ENCODE measurements around the gene CCL28. TPM values are rescaled to one million over a fixed set of nuclear protein-coding genes. Genes with fewer than 3 reads are reported as not detected.

Gene CCL28
- total RNA-seq, 2 donors from 2014 or later, result 0.30 to 1.3 TPM

DNA sequence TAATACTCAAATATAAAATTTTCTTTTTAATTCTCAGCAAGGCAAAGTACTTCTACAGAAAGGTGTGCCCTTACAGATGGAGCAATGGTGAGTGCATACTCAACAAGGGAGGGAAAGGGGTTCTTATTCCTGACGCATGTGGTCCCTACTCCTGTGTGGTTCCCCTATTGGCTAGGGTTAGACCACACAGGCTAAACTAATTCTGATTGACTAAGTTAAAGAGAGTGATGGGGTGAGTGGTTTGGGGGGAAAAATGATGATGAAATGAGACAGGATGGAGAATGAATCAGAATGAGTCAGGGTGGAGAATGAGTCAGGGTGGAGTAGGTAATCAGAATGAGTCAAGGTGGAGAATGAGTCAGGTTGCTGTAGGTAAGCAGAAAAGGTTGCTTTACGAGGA is 76.0 kb downstream of the CCL28 start:
- no peaks in the 10 kb centered on the region for H3K4me1 ChIP-seq
- H3K27me3 ChIP-seq, result no peaks in the 10 kb centered on the region
- peaks cover 0 to 13% of the 10 kb centered on the region in 2 donors for H3K9me3 ChIP-seq
- no peaks in the 10 kb centered on the region for H3K36me3 ChIP-seq
- no peak for DNase-seq (ENCODE audit: low spot score)
- no peak overlapping the region for H3K27ac ChIP-seq
- TF ChIP-seq, protein P1, sequence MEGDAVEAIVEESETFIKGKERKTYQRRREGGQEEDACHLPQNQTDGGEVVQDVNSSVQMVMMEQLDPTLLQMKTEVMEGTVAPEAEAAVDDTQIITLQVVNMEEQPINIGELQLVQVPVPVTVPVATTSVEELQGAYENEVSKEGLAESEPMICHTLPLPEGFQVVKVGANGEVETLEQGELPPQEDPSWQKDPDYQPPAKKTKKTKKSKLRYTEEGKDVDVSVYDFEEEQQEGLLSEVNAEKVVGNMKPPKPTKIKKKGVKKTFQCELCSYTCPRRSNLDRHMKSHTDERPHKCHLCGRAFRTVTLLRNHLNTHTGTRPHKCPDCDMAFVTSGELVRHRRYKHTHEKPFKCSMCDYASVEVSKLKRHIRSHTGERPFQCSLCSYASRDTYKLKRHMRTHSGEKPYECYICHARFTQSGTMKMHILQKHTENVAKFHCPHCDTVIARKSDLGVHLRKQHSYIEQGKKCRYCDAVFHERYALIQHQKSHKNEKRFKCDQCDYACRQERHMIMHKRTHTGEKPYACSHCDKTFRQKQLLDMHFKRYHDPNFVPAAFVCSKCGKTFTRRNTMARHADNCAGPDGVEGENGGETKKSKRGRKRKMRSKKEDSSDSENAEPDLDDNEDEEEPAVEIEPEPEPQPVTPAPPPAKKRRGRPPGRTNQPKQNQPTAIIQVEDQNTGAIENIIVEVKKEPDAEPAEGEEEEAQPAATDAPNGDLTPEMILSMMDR (IDR thresholded peaks at IDR 0.05), result no peak
- H3K4me3 ChIP-seq, result no peak overlapping the region

DNA sequence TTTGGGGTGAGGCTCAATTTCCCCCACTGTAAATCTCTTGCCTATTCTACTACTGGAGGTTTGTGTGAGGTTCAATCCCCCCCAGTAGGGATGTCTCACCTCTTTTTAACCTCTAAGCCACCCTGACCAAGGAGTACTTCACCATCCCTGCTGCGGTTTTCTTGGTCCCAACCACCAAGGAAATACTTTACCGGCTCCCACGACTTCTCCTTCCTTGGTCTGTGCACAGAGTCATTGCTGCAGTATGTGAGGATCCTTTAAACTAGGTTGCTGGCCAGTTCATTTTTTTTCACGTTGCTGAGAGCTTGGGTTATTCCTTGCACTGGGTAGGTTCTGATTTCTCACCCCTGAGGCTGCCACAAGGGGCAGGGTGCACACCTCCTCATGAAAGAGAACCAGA is 76.5 kb downstream of the CCL28 start:
- Histone ChIP-seq H3K27me3 (no peaks in the 10 kb centered on the region), H3K4me1 (no peaks in the 10 kb centered on the region), H3K9me3 (peaks cover 0 to 8% of the 10 kb centered on the region in 2 donors), H3K36me3 (no peaks in the 10 kb centered on the region), H3K27ac (no peak overlapping the region), H3K4me3 (no peak overlapping the region)
- TF ChIP-seq, protein P1 (IDR thresholded peaks at IDR 0.05), result no peak
- DNase-seq (ENCODE audit: low spot score), result no peak

DNA sequence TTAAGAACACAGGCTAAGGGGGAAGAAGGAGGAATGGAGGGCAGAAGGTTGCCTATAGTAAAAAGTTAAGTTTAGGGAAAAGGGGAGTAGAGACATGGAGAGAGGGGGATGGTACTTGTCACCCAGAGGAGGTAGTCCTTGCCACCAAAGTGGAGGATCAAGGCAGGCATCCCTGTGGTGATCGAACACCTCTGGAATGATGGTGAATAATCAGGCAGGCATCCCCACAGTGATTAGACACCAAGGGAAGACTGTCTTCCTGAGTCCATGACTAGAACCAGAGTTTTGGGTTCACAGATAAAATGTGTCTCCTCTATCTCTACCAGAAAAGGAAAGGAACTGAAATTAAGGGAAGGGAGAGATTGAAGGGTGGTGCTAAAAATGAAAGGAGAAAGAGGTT is 79.8 kb downstream of the CCL28 start:
- Histone ChIP-seq H3K4me1 (no peaks in the 10 kb centered on the region), H3K27me3 (no peaks in the 10 kb centered on the region), H3K27ac (no peak overlapping the region), H3K4me3 (no peak overlapping the region), H3K9me3 (no peaks in the 10 kb centered on the region), H3K36me3 (no peaks in the 10 kb centered on the region)
- TF ChIP-seq, protein P1 (IDR thresholded peaks at IDR 0.05), result no peak
- DNase-seq (ENCODE audit: low spot score), result no peak

Other genes starting within 250 kb of the CCL28 start
- under 1 TPM; 0.43 to 0.48 TPM for gene NIM1K, start 220.2 kb downstream of the CCL28 start, total RNA-seq
- gene HMGCS1, start 99.0 kb downstream of the CCL28 start, total RNA-seq, result 10 to 100 TPM in 1 of 2 donors, 1 to 10 TPM in 1; 6.3 to 17.5 TPM
- gene TMEM267, start 71.5 kb upstream of the CCL28 start, total RNA-seq, result 10 to 100 TPM in 1 of 2 donors, 1 to 10 TPM in 1; 6.0 to 10.4 TPM
- under 1 TPM; 0.51 to 0.56 TPM for gene C5orf34, start 102.8 kb upstream of the CCL28 start, total RNA-seq
- 10 to 100 TPM; 68.0 to 80.3 TPM for gene PAIP1, start 144.7 kb upstream of the CCL28 start, total RNA-seq
- gene NNT, start 190.8 kb upstream of the CCL28 start, total RNA-seq, result 100 to 1,000 TPM; 109 to 328 TPM